GM19240 (cell line): ENCODE results near the gene TBL2.
A peak's percentile ranks its signal among the peaks of the same experiment; 100 is the strongest.
"Not testable (repeated sequence)": the region's sequence is repeated elsewhere in the genome, so short reads cannot be mapped to it uniquely, and the experiment has no call there.

Source experiments
- DNase-seq: peaks from one replicate; pipeline ENCODE4 v3.0.0; 2011; ENCODE audit warnings: low spot score; ENCODE audit not compliant: insufficient read length

The TBL2 gene

GRCh38 chr7:73536479-73536878 lies 41.9 kb downstream of the TBL2 start:
- no peak for DNase-seq

GRCh38 chr7:73535918-73536317 lies 42.5 kb downstream of the TBL2 start:
- not testable (repeated sequence) for DNase-seq

GRCh38 chr7:73533742-73534141 lies 44.6 kb downstream of the TBL2 start:
- no peak for DNase-seq

- no peak for DNase-seq
Observed at GRCh38 chr7:73532224-73532623, 46.2 kb downstream of the TBL2 start.

- no peak for DNase-seq
Observed at GRCh38 chr7:73530800-73531199, 47.6 kb downstream of the TBL2 start.

- DNase-seq = no peak
Observed at GRCh38 chr7:73526896-73527821, 51.2 kb downstream of the TBL2 start.

- DNase-seq = not testable (repeated sequence)
Observed at GRCh38 chr7:73526158-73526494, 52.3 kb downstream of the TBL2 start.

GRCh38 chr7:73522105-73522872 lies 56.1 kb downstream of the TBL2 start, which contains the start of gene BAZ1B:
Gene BAZ1B, minus strand, starts transcription at chr7:73522293. Its CDS starts 360 bp downstream, at chr7:73521933.
- peak; percentile 91 for DNase-seq

GRCh38 chr7:73521636-73522104 lies 56.7 kb downstream of the TBL2 start:
- DNase-seq = peak; percentile 25

- no peak for DNase-seq
Observed at GRCh38 chr7:73520673-73521635, 57.4 kb downstream of the TBL2 start.

- DNase-seq = no peak
Observed at GRCh38 chr7:73519867-73520672, 58.3 kb downstream of the TBL2 start.

GRCh38 chr7:73518470-73518869 lies 59.9 kb downstream of the TBL2 start:
- DNase-seq = no peak
